ENCODE measurements around the gene CNKSR3.

DNA sequence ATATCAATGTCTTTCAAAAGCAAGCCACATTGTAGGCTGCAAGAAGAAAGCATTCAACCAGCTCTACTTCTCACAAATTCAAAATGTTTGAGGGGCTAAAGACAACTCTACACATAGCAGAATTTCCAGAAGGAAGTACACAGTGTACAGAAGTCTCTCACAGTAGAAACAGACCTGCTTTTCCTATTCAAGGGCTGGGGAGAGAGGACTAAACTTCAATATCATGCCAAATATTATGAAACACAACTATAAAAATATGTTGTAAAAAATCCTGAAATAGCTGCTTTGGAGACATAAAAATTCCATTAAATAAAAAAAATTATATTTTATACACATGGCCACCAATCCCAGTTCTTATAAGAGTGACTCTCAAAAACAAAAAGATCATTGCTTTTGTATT lies 83.0 kb downstream of the CNKSR3 start:
- TF ChIP-seq EP300 (IDR thresholded peaks at IDR 0.05; ENCODE audit: borderline replicate concordance in 1 of 2, low read depth in 2 of 2, low read length in 2 of 2) = no peak
- no peak for TF ChIP-seq POLR2AphosphoS5 (IDR thresholded peaks at IDR 0.05; ENCODE audit: low read depth, low read length)
- TF ChIP-seq, protein P1, sequence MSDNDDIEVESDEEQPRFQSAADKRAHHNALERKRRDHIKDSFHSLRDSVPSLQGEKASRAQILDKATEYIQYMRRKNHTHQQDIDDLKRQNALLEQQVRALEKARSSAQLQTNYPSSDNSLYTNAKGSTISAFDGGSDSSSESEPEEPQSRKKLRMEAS (IDR thresholded peaks at IDR 0.05) = no peak
- TF ChIP-seq, protein P2, sequence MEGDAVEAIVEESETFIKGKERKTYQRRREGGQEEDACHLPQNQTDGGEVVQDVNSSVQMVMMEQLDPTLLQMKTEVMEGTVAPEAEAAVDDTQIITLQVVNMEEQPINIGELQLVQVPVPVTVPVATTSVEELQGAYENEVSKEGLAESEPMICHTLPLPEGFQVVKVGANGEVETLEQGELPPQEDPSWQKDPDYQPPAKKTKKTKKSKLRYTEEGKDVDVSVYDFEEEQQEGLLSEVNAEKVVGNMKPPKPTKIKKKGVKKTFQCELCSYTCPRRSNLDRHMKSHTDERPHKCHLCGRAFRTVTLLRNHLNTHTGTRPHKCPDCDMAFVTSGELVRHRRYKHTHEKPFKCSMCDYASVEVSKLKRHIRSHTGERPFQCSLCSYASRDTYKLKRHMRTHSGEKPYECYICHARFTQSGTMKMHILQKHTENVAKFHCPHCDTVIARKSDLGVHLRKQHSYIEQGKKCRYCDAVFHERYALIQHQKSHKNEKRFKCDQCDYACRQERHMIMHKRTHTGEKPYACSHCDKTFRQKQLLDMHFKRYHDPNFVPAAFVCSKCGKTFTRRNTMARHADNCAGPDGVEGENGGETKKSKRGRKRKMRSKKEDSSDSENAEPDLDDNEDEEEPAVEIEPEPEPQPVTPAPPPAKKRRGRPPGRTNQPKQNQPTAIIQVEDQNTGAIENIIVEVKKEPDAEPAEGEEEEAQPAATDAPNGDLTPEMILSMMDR (IDR thresholded peaks at IDR 0.05; ENCODE audit: control extremely low read depth in 1 of 3, insufficient read depth in 1 of 3, low read depth in 1 of 3, low read length in 3 of 3) = no peak
- no peak for TF ChIP-seq POLR2A (IDR thresholded peaks at IDR 0.05; ENCODE audit: control extremely low read depth in 1 of 2, low read depth in 2 of 2, low read length in 2 of 2)
- no peak for TF ChIP-seq JUN (IDR thresholded peaks at IDR 0.05; ENCODE audit: low read depth, low read length)
- TF ChIP-seq GABPA (IDR thresholded peaks at IDR 0.05; ENCODE audit: borderline replicate concordance, insufficient read depth, low read length) = no peak
- TF ChIP-seq CREB1 (IDR thresholded peaks at IDR 0.05) = no peak
- TF ChIP-seq CEBPB (IDR thresholded peaks at IDR 0.05; ENCODE audit: low read depth, low read length) = no peak
- TF ChIP-seq EZH2 (IDR thresholded peaks at IDR 0.05; ENCODE audit: low read depth, low read length, severe bottlenecking) = no peak
- no peak for TF ChIP-seq EGR1 (IDR thresholded peaks at IDR 0.05; ENCODE audit: borderline replicate concordance, low read depth, low read length)
- no peak for TF ChIP-seq HDAC6 (IDR thresholded peaks at IDR 0.05; ENCODE audit: low read depth, low read length)
